K562 (cell line): ENCODE data around the gene OSBP2. TPM values are rescaled to one million over a fixed set of nuclear protein-coding genes. Genes with fewer than 3 reads are reported as not detected.
A peak's percentile ranks its signal among the peaks of the same experiment; 100 is the strongest.

Experiments used
- ATAC-seq: fragments of 200-7000 bp; cut with Tn5 transposase; 3 replicates; pipeline ENCODE4 v1.9.1; 2020; ENCODE audit warnings: moderate library complexity
- BruUV-seq: library from RNA; stranded (reverse); fragments of 400-500 nt; replicated peaks from 2 replicates; lab custom pipeline; 2021; lab: Mats Ljungman, UMichigan
- CTCF ChIA-PET: fragments of 300-600 bp; formaldehyde crosslinking; extraction: SDS; loops from one replicate; lab custom pipeline; 2021; ENCODE audit warnings: low intra/inter-chr PET ratio; lab: Yijun Ruan, JAX
- POLR2A ChIA-PET: fragments of 300-600, 350-650 bp; sonication (Branson Sonifier 250); formaldehyde crosslinking; extraction: SDS; loops from one replicate; lab custom pipeline; 2021; ENCODE audit warnings: antibody characterized with exemption, inconsistent platforms; lab: Yijun Ruan, JAX
- DNase-seq, 4 experiments: peaks; one replicate each; pipeline versions ENCODE4 v3.0.0 to v3.0.0-alpha.2; 2011 to 2018; ENCODE audit warnings: low spot score in 3 of 4, mixed read lengths in 3 of 4; ENCODE audit errors: extremely low read depth in 1 of 4
- FAIRE-seq: peaks from 2 replicates; lab custom pipeline; 2011; peaks lifted over from hg19 to GRCh38; lab: Jason Lieb, UNC
- H2AFZ ChIP-seq: 2 replicates; pipeline ENCODE4 v1.6.0; 2011; ENCODE audit warnings: low read depth, low read length, control low read depth, inconsistent platforms
- H3K27ac ChIP-seq: fragments of 200-600 bp; 3 replicates; pipeline ENCODE4 v1.8.0; 2011; ENCODE audit warnings: low read depth, mild to moderate bottlenecking, control low read depth, inconsistent platforms, low read length, moderate library complexity, mixed read lengths; ENCODE audit errors: extremely low read depth
- H3K27me3 ChIP-seq, 2 experiments: fragments of 300-600 bp in 1 of 2; 2 replicates in 1 of 2; 3 replicates in 1 of 2; pipeline versions ENCODE4 v1.6.0 to v1.8.0; 2011; ENCODE audit warnings: inconsistent platforms in 2 of 2, low read length in 2 of 2, mild to moderate bottlenecking in 1 of 2, mixed read lengths in 1 of 2, moderate library complexity in 1 of 2; ENCODE audit not compliant: control insufficient read depth in 2 of 2, insufficient read depth in 2 of 2
- H3K36me3 ChIP-seq: fragments of 300-600 bp; 3 replicates; pipeline ENCODE4 v1.8.0; 2011; ENCODE audit warnings: mild to moderate bottlenecking, low read length, inconsistent platforms; ENCODE audit not compliant: control insufficient read depth, insufficient read depth
- H3K4me1 ChIP-seq, 2 experiments: fragments of 200-600 bp in 1 of 2; replicated peaks in 1 of 2; 2 replicates in 1 of 2; 3 replicates in 1 of 2; pipeline versions ENCODE4 v1.5.1 to v1.8.0; 2011; ENCODE audit warnings: inconsistent platforms in 2 of 2, low read length in 2 of 2, mild to moderate bottlenecking in 1 of 2, mixed read lengths in 1 of 2, moderate library complexity in 1 of 2; ENCODE audit not compliant: control insufficient read depth in 2 of 2, insufficient read depth in 2 of 2
- H3K4me2 ChIP-seq: 2 replicates; pipeline ENCODE4 v1.6.1; 2011; ENCODE audit warnings: low read length, control low read depth, inconsistent platforms, mixed read lengths; ENCODE audit not compliant: insufficient read depth
- H3K4me3 ChIP-seq: fragments of 200-600 bp; sonication (generic), shearing (Covaris generic); 2 replicates; pipeline ENCODE4 v1.5.1; 2016; ENCODE audit warnings: control low read depth, inconsistent platforms
- H3K79me2 ChIP-seq: fragments of 200-600 bp; 3 replicates; pipeline ENCODE4 v1.8.0; 2011; ENCODE audit warnings: low read length, inconsistent platforms; ENCODE audit not compliant: control insufficient read depth, insufficient read depth
- H3K9ac ChIP-seq, 2 experiments: 2 replicates each; pipeline versions ENCODE4 v1.6.0 to v1.6.1; 2011; ENCODE audit warnings: low read depth in 2 of 2, low read length in 2 of 2, control low read depth in 1 of 2, inconsistent platforms in 1 of 2, mild to moderate bottlenecking in 1 of 2, mixed read lengths in 1 of 2; ENCODE audit not compliant: insufficient read depth in 1 of 2
- H3K9me1 ChIP-seq: one replicate; pipeline ENCODE4 v1.6.0; 2011; ENCODE audit warnings: inconsistent platforms, mild to moderate bottlenecking, low read length, moderate library complexity; ENCODE audit not compliant: control insufficient read depth, insufficient read depth
- H3K9me3 ChIP-seq: replicated peaks from 2 replicates; pipeline ENCODE4 v1.5.1; 2011; ENCODE audit warnings: low read depth, low read length, inconsistent platforms; ENCODE audit not compliant: control insufficient read depth, insufficient read depth
- H4K20me1 ChIP-seq: replicated peaks from 2 replicates; pipeline ENCODE4 v1.6.1; 2011; ENCODE audit warnings: low read length, inconsistent platforms, mixed read lengths; ENCODE audit not compliant: control insufficient read depth, insufficient read depth
- HDAC6 ChIP-seq: IDR thresholded peaks from 2 replicates; pipeline ENCODE4 v1.6.1; 2012; ENCODE audit warnings: low read depth, mild to moderate bottlenecking, control low read depth, inconsistent platforms, low read length, moderate library complexity
- NFATC3 ChIP-seq: fragments of 450-650 bp; IDR thresholded peaks from 2 replicates; pipeline ENCODE4 v1.6.1; 2017; ENCODE audit warnings: mild to moderate bottlenecking
- NFIC ChIP-seq: fragments of 450-650 bp; IDR thresholded peaks from 2 replicates; pipeline ENCODE4 v1.6.1; 2017; ENCODE audit warnings: mild to moderate bottlenecking, inconsistent platforms
- U2AF2 ChIP-seq: fragments of 200-400 bp; formaldehyde crosslinking; optimal IDR thresholded peaks from 2 replicates; pipeline ENCODE3; 2017; ENCODE audit warnings: low read depth, mild to moderate bottlenecking, low read length
- ZNF124 ChIP-seq: sonication (generic); formaldehyde crosslinking; IDR thresholded peaks from 2 replicates; pipeline ENCODE4 v1.8.1; 2022; ENCODE audit warnings: missing genetic modification reagents
- WGBS: fragments of 100-300 bp; shearing (Covaris generic); methylation state at CpG from one replicate; pipeline ENCODE4 v1.1.6; 2016; ENCODE audit warnings: low coverage, mixed read lengths; ENCODE audit not compliant: insufficient coverage; ENCODE audit errors: missing lambda C conversion rate; 5-methylcytosine and 5-hydroxymethylcytosine counted together
- in situ Hi-C: fragments of 300-500 bp; cut with MboI; formaldehyde crosslinking; loops from 4 replicates; pipeline ENCODE4 v1.15.0; 2018; ENCODE audit warnings: inconsistent platforms, mixed read lengths
- intact Hi-C: fragments of 100-400 bp; cut with micrococcal nuclease; formaldehyde crosslinking; loops from 2 replicates; pipeline ENCODE4 v1.14.2; 2022
- polyA plus RNA-seq, 8 experiments: library from polyadenylated mRNA; depleted of rRNA in 4 of 8; stranded (reverse) in 5 of 8; unstranded in 3 of 8; fragments of >200 nt; fragmentation: Nextera tagmentation in 2 of 8; fragmentation: Illumina TruSeq in 1 of 8; extraction: Ambion mirVana in 2 of 8; extraction: Trizol in 1 of 8; gene quantifications; 2 replicates each; pipeline versions ENCODE4 v1.2.1 to v1.2.3, GENCODE V29; 2011 to 2014; ENCODE audit warnings: inconsistent platforms in 1 of 8, missing spikeins in 1 of 8
- total RNA-seq, 7 experiments: library from RNA; depleted of rRNA in 6 of 7; stranded (reverse); fragments of >200 nt in 6 of 7; fragmentation: Illumina TruSeq in 2 of 7; extraction: Trizol in 2 of 7; gene quantifications; 2 replicates each; pipeline versions ENCODE4 v1.2.1 to v1.2.3, GENCODE V29; 2011 to 2021; ENCODE audit warnings: low replicate concordance in 1 of 7

OSBP2 gene
- total and polyA plus RNA-seq, 9 of the 15 experiments (the other 6 are each of a cell fraction or from before 2014, with no cell fraction given) = 0.52 to 29.5 (median 21.6) TPM

DNA sequence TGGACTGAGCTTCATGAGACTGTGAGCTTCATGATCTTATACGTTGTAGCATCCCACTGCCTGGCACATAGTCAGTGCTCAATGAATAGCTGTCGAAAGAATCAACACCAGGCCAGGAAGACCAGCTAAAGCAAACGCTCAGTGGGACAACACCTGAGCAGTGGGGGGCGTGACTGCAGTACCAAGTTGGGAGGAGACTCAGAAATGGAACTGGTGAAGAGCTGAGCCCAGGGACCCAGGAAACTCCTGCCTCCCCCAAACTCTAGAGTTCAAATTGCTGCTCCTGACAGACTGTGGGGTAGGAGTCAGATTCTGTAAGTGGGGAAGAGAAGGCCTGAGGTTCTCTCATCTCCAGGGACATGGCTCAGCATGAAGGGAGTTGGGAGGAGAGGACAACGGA lies 214.6 kb downstream of the OSBP2 start:
- H3K4me2 ChIP-seq = no peak overlapping the region
- FAIRE-seq (no peak), ATAC-seq (no peak), DNase-seq (no peak)
- no TSS peak for BruUV-seq
- intact Hi-C loops = no loop called here
- no peak overlapping the region for H3K9ac ChIP-seq
- H3K9me1 ChIP-seq = no peaks in the 10 kb centered on the region
- H3K27ac ChIP-seq = no peak overlapping the region
- no peaks in the 10 kb centered on the region for H3K27me3 ChIP-seq
- ChIA-PET POLR2A (interaction anchor here (0.6 to 1.3 kb wide), 4 partner anchors 13 to 242 kb away, joined by 3 to 4 read pairs (median 4); partner anchors contain the start of gene DUSP18), CTCF (no interaction called here)
- H3K4me1 ChIP-seq = no peaks in the 10 kb centered on the region
- no peaks in the 10 kb centered on the region for H3K79me2 ChIP-seq
- H4K20me1 ChIP-seq = no peaks in the 10 kb centered on the region
- H3K4me3 ChIP-seq = no peak overlapping the region
- 41% methylated on average over 5 of the region's 5 CpGs for WGBS
- no peak overlapping the region for H2AFZ ChIP-seq
- TF ChIP-seq HDAC6 (no peak), U2AF2 (no peak), ZNF124 (CRISPR knock-in tag) (no peak)
- in situ Hi-C loops = no loop called here
- H3K36me3 ChIP-seq = no peaks in the 10 kb centered on the region
- H3K9me3 ChIP-seq = no peaks in the 10 kb centered on the region

DNA sequence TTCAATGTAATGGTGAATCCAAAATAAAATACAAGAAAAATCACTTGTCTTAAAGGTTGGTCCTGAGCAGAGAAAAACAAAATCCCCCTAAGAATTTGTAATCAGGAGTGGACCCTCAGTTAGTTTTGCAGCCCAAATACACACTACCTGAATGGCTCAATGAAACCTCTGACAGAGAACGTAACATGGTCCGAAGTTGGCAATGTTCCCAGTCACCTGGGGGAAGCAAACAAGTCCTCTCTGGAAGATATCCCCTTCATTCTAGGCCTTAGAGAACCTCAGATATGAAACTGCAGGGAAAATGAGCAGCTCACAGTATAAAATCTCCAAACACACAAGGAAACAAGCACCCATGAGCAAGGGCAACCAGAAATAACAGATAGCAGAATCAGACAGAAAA lies 215.7 kb downstream of the OSBP2 start:
- WGBS = 6% methylated on average over 2 of the region's 2 CpGs
- no peaks in the 10 kb centered on the region for H3K4me1 ChIP-seq
- H3K4me2 ChIP-seq = no peak overlapping the region
- in situ Hi-C loops = no loop called here
- BruUV-seq = no TSS peak
- FAIRE-seq (no peak), DNase-seq (peak in 1 of 4 experiments; percentile 14), ATAC-seq (no peak)
- ChIA-PET POLR2A (interaction anchor here (1.1 kb wide), 1 partner anchor 14 kb away, joined by 3 read pairs; no protein-coding TSS in a partner anchor), CTCF (no interaction called here)
- TF ChIP-seq NFATC3 (no peak), NFIC (peak; percentile 51)
- H3K9me3 ChIP-seq = no peaks in the 10 kb centered on the region
- intact Hi-C loops = no loop called here
- no peak overlapping the region for H3K27ac ChIP-seq
- H4K20me1 ChIP-seq = no peaks in the 10 kb centered on the region
- H3K9ac ChIP-seq = no peak overlapping the region
- H3K27me3 ChIP-seq = no peaks in the 10 kb centered on the region
- no peaks in the 10 kb centered on the region for H3K79me2 ChIP-seq
- H2AFZ ChIP-seq = no peak overlapping the region
- no peaks in the 10 kb centered on the region for H3K9me1 ChIP-seq
- no peaks in the 10 kb centered on the region for H3K36me3 ChIP-seq
- no peak overlapping the region for H3K4me3 ChIP-seq
